H9 (cell line): ENCODE data around the gene SHH. TPM values are rescaled to one million over a fixed set of nuclear protein-coding genes. Genes with fewer than 3 reads are reported as not detected.

Experiments used
- DNase-seq: peaks from one replicate; pipeline ENCODE4 v3.0.0-alpha.2; 2017
- H2AFZ ChIP-seq: one replicate; pipeline ENCODE4 v1.6.1; 2013; ENCODE audit warnings: mild to moderate bottlenecking, low read length, control low read depth, moderate library complexity
- H2AK5ac ChIP-seq: 2 replicates; pipeline ENCODE4 v1.6.1; 2013; ENCODE audit warnings: low read length, control low read depth, mixed read lengths; ENCODE audit not compliant: insufficient read length
- H2BK120ac ChIP-seq: one replicate; pipeline ENCODE4 v1.6.1; 2013; ENCODE audit warnings: low read depth, mild to moderate bottlenecking, low read length, control low read depth, inconsistent platforms; ENCODE audit not compliant: poor library complexity, severe bottlenecking
- H2BK12ac ChIP-seq: 2 replicates; pipeline ENCODE4 v1.6.1; 2013; ENCODE audit warnings: low read length, control low read depth, mixed read lengths, low read depth; ENCODE audit not compliant: insufficient read length
- H2BK15ac ChIP-seq: 2 replicates; pipeline ENCODE4 v1.6.1; 2013; ENCODE audit warnings: low read depth, low read length, control low read depth
- H2BK20ac ChIP-seq: one replicate; pipeline ENCODE4 v1.6.1; 2013; ENCODE audit warnings: low read depth, mild to moderate bottlenecking, low read length, control low read depth, inconsistent platforms; ENCODE audit not compliant: poor library complexity, severe bottlenecking
- H2BK5ac ChIP-seq: 2 replicates; pipeline ENCODE4 v1.6.1; 2013; ENCODE audit warnings: low read length, control low read depth, mixed read lengths; ENCODE audit not compliant: insufficient read length
- H3K14ac ChIP-seq: 2 replicates; pipeline ENCODE4 v1.6.1; 2013; ENCODE audit warnings: low read length, control low read depth; ENCODE audit not compliant: insufficient read depth
- H3K18ac ChIP-seq: 2 replicates; pipeline ENCODE4 v1.6.1; 2013; ENCODE audit warnings: low read depth, mild to moderate bottlenecking, mixed read lengths, low read length, control low read depth; ENCODE audit not compliant: insufficient read length
- H3K23ac ChIP-seq: 2 replicates; pipeline ENCODE4 v1.6.1; 2013; ENCODE audit warnings: low read length, control low read depth, mixed read lengths, low read depth; ENCODE audit not compliant: insufficient read length
- H3K23me2 ChIP-seq: 2 replicates; pipeline ENCODE4 v1.6.1; 2013; ENCODE audit warnings: low read depth, mild to moderate bottlenecking, mixed read lengths, low read length, control low read depth; ENCODE audit not compliant: insufficient read length, poor library complexity, severe bottlenecking
- H3K27ac ChIP-seq: 2 replicates; pipeline ENCODE4 v1.5.1; 2013; ENCODE audit warnings: low read length, control low read depth, mixed read lengths, low read depth; ENCODE audit not compliant: insufficient read length
- H3K27me3 ChIP-seq: 2 replicates; pipeline ENCODE4 v1.6.1; 2013; ENCODE audit warnings: low read length, control low read depth, inconsistent platforms; ENCODE audit not compliant: insufficient read depth
- H3K4ac ChIP-seq: 2 replicates; pipeline ENCODE4 v1.6.1; 2013; ENCODE audit warnings: low read depth, mild to moderate bottlenecking, control low read depth, inconsistent platforms, low read length, moderate library complexity
- H3K4me1 ChIP-seq: 2 replicates; pipeline ENCODE4 v1.6.1; 2013; ENCODE audit warnings: low read length, control low read depth, inconsistent platforms; ENCODE audit not compliant: insufficient read depth
- H3K4me2 ChIP-seq: 2 replicates; pipeline ENCODE4 v1.6.1; 2013; ENCODE audit warnings: low read length, control low read depth, mixed read lengths; ENCODE audit not compliant: insufficient read length, insufficient read depth
- H3K56ac ChIP-seq: 2 replicates; pipeline ENCODE4 v1.6.1; 2013; ENCODE audit warnings: low read depth, mild to moderate bottlenecking, mixed read lengths, low read length, control low read depth; ENCODE audit not compliant: insufficient read length
- H3K79me1 ChIP-seq: 2 replicates; pipeline ENCODE4 v1.6.1; 2013; ENCODE audit warnings: low read depth, mild to moderate bottlenecking, moderate library complexity, low read length, control low read depth, inconsistent platforms; ENCODE audit not compliant: insufficient read depth, poor library complexity, severe bottlenecking
- H3K79me2 ChIP-seq: 2 replicates; pipeline ENCODE4 v1.6.1; 2013; ENCODE audit warnings: low read length, control low read depth, inconsistent platforms; ENCODE audit not compliant: insufficient read depth
- H3K9ac ChIP-seq: 2 replicates; pipeline ENCODE4 v1.6.1; 2013; ENCODE audit warnings: low read length, control low read depth, mixed read lengths; ENCODE audit not compliant: insufficient read length; ENCODE audit errors: extremely low read depth
- H3K9me3 ChIP-seq: one replicate; pipeline ENCODE4 v1.6.1; 2013; ENCODE audit warnings: low read depth, low read length, inconsistent platforms; ENCODE audit not compliant: control insufficient read depth
- H3T11ph ChIP-seq: one replicate; pipeline ENCODE4 v1.6.1; 2013; ENCODE audit warnings: mild to moderate bottlenecking, low read length, control low read depth, inconsistent platforms
- H4K20me1 ChIP-seq: one replicate; pipeline ENCODE4 v1.6.1; 2013; ENCODE audit not compliant: control insufficient read depth, insufficient read length, insufficient read depth
- H4K5ac ChIP-seq: 2 replicates; pipeline ENCODE4 v1.6.1; 2013; ENCODE audit warnings: low read depth, mild to moderate bottlenecking, mixed read lengths, low read length, control low read depth; ENCODE audit not compliant: insufficient read length
- H4K8ac ChIP-seq: replicated peaks from 2 replicates; pipeline ENCODE4 v1.6.1; 2013; ENCODE audit warnings: low read length, control low read depth, mixed read lengths, low read depth; ENCODE audit not compliant: insufficient read length
- H4K91ac ChIP-seq: 2 replicates; pipeline ENCODE4 v1.6.1; 2013; ENCODE audit warnings: low read depth, mild to moderate bottlenecking, moderate library complexity, mixed read lengths, low read length, control low read depth; ENCODE audit not compliant: insufficient read length
- H3K27ac Mint-ChIP-seq, 3 experiments: 2 replicates in 2 of 3; 3 replicates in 1 of 3; pipeline ENCODE4 v1.8.0; 2020 to 2021; ENCODE audit warnings: mixed read lengths in 3 of 3, mild to moderate bottlenecking in 1 of 3, moderate library complexity in 1 of 3
- H3K27me3 Mint-ChIP-seq: 2 replicates; pipeline ENCODE4 v1.8.0; 2021; ENCODE audit warnings: low read depth, mild to moderate bottlenecking, moderate library complexity, mixed read lengths
- H3K36me3 Mint-ChIP-seq, 3 experiments: 2 replicates in 2 of 3; 3 replicates in 1 of 3; pipeline ENCODE4 v1.8.0; 2020 to 2021; ENCODE audit warnings: low read depth in 3 of 3, mixed read lengths in 3 of 3; ENCODE audit not compliant: insufficient read depth in 1 of 3
- H3K4me1 Mint-ChIP-seq, 2 experiments: 2 replicates each; pipeline ENCODE4 v1.8.0; 2020; ENCODE audit warnings: mixed read lengths in 2 of 2
- H3K4me3 Mint-ChIP-seq, 2 experiments: 2 replicates in 1 of 2; 3 replicates in 1 of 2; pipeline ENCODE4 v1.8.0; 2020 to 2021; ENCODE audit warnings: mild to moderate bottlenecking in 2 of 2, mixed read lengths in 2 of 2, moderate library complexity in 1 of 2
- H3K9me3 Mint-ChIP-seq, 2 experiments: 2 replicates in 1 of 2; 3 replicates in 1 of 2; pipeline ENCODE4 v1.8.0; 2020; ENCODE audit warnings: mild to moderate bottlenecking in 2 of 2, mixed read lengths in 2 of 2, moderate library complexity in 1 of 2
- WGBS: extraction: QIAGEN DNeasy Blood & Tissue Kit; methylation state at CpG from one replicate; pipeline ENCODE4 v1.1.7; 2013; ENCODE audit warnings: missing lambda C conversion rate, low lambda C conversion rate, mixed read lengths; ENCODE audit not compliant: insufficient read length; ENCODE audit errors: extremely low coverage; 5-methylcytosine and 5-hydroxymethylcytosine counted together
- total RNA-seq: library from RNA; stranded (reverse); gene quantifications from 2 replicates; pipeline ENCODE4 v1.2.1, GENCODE V29; 2021
- TF ChIP-seq, protein P1 (sequence below): fragments of 200-600 bp; sonication (generic); conservative IDR thresholded peaks from 3 replicates; pipeline ENCODE4 v1.8.0; 2021; ENCODE audit warnings: antibody characterized with exemption, mild to moderate bottlenecking

The SHH gene
- total RNA-seq, 1 experiment from 2014 or later = 0.07 TPM

DNA sequence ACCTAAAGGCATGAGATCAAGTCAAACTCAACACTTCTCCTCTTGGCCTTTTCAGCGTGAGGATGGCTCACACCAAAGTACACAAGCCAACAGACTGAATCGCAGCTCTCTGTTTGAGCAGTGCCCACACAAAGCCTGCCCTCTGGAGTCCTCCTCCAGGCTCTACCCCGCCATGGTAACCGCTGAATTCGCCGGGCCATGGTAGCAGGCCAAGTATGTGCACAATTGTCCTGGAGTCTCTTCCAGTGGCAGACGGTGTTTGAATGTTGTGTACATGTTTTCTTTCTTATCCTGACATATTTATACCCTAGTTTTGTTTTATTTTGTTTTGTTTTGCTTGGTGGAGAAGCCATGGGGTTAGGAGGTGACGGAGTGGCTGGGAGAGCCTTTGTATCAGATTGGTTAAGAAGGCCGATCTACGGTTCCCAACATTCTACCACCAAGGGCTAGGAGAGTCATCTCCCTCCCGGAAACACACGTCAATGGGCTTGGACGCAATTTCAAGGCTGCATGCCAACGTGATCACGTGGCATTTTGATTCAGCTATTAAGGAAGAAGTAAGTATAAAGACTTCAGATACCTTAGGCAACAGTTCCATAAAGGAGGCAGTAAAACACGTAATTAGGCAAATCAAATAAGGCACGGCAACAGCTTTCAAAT is 12.1 kb upstream of the SHH start:
- H3K27ac Mint-ChIP-seq = no peak overlapping the region
- H2BK20ac ChIP-seq = no peak overlapping the region
- no peaks in the 10 kb centered on the region for H3K23me2 ChIP-seq
- H3K9ac ChIP-seq = no peak overlapping the region
- H3K36me3 Mint-ChIP-seq = no peaks in the 10 kb centered on the region
- H3K79me1 ChIP-seq = no peaks in the 10 kb centered on the region
- H3K79me2 ChIP-seq = no peaks in the 10 kb centered on the region
- H3K4me1 ChIP-seq = no peaks in the 10 kb centered on the region
- H2BK12ac ChIP-seq = no peak overlapping the region
- H3K9me3 Mint-ChIP-seq = no peaks in the 10 kb centered on the region
- no peak overlapping the region for H4K91ac ChIP-seq
- no peak overlapping the region for H3K23ac ChIP-seq
- H3K4me3 Mint-ChIP-seq = no peak overlapping the region
- H4K20me1 ChIP-seq = no peaks in the 10 kb centered on the region
- no peak overlapping the region for H3K4me2 ChIP-seq
- H3K4ac ChIP-seq = no peak overlapping the region
- WGBS = no CpG with 5 or more reads among the region's 17 CpGs
- DNase-seq = no peak
- no peak overlapping the region for H3T11ph ChIP-seq
- H3K18ac ChIP-seq = no peak overlapping the region
- no peak overlapping the region for H3K56ac ChIP-seq
- no peak overlapping the region for H2BK120ac ChIP-seq
- H3K27me3 ChIP-seq = no peaks in the 10 kb centered on the region
- H2AFZ ChIP-seq = no peak overlapping the region
- no peaks in the 10 kb centered on the region for H3K9me3 ChIP-seq
- H3K27ac ChIP-seq = no peak overlapping the region
- H2AK5ac ChIP-seq = no peak overlapping the region
- H4K5ac ChIP-seq = no peak overlapping the region
- H3K14ac ChIP-seq = no peak overlapping the region
- H3K4me1 Mint-ChIP-seq = no peaks in the 10 kb centered on the region
- no peak overlapping the region for H2BK5ac ChIP-seq
- TF ChIP-seq, protein P1, sequence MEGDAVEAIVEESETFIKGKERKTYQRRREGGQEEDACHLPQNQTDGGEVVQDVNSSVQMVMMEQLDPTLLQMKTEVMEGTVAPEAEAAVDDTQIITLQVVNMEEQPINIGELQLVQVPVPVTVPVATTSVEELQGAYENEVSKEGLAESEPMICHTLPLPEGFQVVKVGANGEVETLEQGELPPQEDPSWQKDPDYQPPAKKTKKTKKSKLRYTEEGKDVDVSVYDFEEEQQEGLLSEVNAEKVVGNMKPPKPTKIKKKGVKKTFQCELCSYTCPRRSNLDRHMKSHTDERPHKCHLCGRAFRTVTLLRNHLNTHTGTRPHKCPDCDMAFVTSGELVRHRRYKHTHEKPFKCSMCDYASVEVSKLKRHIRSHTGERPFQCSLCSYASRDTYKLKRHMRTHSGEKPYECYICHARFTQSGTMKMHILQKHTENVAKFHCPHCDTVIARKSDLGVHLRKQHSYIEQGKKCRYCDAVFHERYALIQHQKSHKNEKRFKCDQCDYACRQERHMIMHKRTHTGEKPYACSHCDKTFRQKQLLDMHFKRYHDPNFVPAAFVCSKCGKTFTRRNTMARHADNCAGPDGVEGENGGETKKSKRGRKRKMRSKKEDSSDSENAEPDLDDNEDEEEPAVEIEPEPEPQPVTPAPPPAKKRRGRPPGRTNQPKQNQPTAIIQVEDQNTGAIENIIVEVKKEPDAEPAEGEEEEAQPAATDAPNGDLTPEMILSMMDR = no peak
- H4K8ac ChIP-seq = no peak overlapping the region
- no peak overlapping the region for H2BK15ac ChIP-seq
- H3K27me3 Mint-ChIP-seq = peaks cover 16% of the 10 kb centered on the region
